ENCODE measurements around the gene PRLH.
"Not testable (repeated sequence)": the region's sequence is repeated elsewhere in the genome, so short reads cannot be mapped to it uniquely, and the experiment has no call there.

The PRLH gene

DNA sequence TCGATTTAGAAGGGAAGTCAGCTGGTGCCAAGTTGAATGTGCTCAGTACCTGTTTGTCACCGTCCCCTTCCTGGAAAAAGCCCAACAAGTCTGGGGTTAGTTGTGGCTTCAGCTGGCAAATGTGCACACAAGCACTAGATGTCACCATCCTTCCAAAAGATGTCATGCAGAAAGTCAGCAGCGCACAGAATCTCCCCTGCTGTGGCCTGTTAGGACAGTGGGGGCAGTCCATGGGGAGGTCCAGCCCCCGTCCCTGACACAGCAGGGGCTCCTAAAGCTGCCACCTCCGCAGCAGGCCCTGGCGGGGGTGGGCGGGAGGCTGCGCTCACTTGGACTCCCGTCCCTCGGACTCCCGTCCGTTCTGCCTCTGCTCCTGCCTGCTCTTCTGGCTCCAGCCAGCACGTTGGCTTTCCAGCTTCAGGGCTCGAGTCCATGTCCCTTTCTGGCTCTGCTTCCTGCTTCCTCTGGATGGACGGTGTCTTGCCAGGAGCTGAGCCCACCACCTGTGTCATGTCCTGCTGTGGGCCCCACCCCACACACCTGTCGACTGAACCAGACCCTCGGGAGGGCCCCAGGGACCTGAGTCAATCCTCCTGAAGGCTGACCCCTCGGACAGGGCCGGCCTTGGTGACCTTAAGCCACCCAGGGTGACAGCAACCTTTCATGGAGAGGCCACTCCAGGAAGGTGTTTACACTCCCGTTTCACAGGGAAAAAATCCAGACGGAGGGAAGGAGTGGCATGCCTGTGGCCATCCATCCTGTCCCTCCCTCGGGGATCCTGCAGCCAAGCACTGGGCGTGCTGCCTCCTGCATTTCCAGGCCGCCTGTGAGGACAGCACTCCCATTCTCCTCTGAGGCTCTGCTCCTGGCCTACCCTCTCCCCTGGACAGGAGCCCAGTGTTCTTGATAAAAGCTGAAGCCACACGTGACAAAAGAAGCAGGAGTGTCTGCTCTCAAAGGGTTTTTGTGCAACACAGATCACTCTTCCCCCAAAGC is 15.7 kb downstream of the PRLH start:
- DNase-seq (ENCODE audit: low spot score) = peak; percentile 71

DNA sequence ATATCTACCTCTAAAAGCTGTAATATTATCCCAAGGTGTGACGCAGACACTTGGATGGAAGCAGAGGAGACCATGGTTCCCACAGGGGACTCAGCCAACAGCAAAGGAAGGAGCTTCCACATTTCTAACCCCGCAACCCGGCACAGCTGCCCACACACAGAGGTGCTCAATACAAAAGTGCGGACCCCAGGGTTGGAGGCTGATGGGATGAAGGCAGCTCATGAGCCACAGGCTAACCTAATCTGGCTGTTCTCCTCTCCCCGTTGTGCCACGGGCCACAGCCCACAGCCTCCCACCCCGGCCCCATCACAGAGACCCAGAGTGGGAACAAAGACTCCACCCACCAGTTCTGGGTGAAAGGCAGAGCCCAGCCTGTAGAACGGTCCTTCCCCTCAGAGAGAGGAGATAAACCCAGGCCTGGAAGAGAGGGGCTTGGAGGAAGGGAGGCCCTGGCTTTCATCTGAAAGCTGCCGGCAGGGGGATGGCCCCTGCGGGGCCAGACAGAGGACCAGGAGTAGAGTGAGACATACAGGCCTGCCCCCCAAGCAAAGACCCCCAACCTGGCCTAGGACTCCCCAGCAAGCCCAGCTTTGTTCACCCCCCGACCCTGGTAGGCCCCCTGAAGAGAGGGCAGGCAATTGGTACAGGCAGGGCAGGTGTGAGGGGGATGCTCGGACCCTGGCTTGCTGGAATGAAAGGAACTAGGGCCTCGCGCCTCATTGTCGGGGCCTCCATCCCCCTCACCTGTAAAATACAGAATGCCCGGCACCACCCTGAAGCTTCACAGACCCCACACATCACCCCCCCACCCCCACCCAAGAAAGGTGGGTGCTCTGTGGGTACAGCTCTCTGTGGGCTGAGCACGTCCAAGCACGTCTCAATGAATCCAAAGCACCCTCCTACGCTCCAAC is 17.3 kb downstream of the PRLH start:
- DNase-seq (ENCODE audit: low spot score) = no peak

GRCh38 chr2:237585590-237586221 is 19.3 kb downstream of the PRLH start:
- no peak for DNase-seq (ENCODE audit: low spot score)

DNA sequence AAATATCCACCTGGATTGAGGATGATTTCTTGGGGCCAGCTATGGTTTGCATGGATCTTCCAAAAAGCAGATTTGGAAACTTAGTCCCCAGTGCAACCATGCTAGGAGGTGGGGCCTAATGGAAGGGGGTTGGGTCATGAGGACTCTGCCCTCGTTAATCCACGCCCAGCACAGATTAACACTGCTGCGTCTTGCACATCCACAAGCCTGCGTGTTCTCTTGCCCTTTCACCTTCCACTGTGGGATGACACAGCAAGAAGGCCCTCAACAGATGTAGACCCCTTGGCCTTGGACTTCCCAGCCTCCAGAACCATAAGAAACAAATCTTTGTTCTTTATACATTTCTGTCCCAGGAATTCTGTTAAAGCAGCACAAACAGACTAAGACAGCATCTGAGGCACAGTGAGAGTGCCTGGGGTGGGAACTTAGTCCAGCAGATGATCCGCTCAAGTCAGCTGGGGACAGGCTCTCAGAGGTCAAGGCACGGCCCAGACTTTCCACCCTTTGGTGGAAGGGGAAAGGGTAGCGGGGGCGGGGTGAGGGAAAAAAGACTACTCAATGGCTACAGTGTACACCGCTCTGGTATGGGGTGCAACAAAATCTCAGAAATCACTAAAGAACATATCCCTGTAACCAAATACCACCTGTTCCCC is 21.8 kb downstream of the PRLH start:
- DNase-seq (ENCODE audit: low spot score) = no peak

DNA sequence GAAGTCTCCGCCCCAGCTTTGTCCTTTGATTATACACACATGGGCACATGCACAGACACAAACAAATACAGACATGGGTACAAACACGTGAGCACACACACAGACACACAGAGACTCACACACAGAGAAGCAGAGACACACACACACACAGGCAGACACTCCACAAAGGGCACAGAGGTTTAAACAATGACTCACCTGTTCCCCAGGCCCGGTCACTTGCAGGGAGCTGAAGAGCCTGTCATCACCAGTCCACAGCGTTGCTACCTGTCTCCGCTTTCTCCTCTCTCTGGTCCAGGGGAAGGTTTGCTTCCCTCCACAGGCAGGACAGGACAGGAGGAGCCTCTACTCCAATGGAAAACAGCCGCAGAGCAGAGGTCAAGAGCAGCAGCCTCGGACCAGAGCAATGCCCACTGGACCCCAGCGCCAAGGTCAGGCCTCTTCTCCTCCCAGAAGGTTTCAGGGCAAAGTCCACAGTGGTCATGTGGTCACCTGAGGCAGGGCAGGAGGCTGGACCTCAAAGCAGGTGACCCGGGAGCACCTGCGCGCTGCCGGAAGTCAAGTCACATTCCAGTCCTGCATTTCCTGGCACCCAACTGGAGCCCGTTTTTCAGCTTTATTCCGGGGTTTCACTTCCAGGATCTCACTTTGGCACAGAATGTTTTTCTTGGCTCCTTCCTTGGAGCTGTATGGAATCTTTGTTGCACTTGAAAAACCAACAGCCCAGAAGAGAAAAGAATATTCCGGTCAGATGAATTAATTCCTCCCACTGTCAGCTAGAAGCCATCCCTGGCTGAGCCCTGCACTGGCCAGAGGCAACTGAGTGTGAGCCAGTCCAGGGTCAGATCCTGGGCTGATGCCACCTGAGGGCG is 24.1 kb downstream of the PRLH start, which contains the start of gene RAB17:
Gene RAB17 (minus strand): TSS at position 463 of the 869 bp plus-strand sequence. CDS start 4,580 bp downstream, outside the sequence.
- DNase-seq (ENCODE audit: low spot score) = no peak

GRCh38 chr2:237591141-237591881 is 24.9 kb downstream of the PRLH start:
- no peak for DNase-seq (ENCODE audit: low spot score)

GRCh38 chr2:237592425-237592980 is 26.1 kb downstream of the PRLH start:
- no peak for DNase-seq (ENCODE audit: low spot score)

GRCh38 chr2:237593036-237593435 is 26.7 kb downstream of the PRLH start:
- DNase-seq (ENCODE audit: low spot score) = no peak

DNA sequence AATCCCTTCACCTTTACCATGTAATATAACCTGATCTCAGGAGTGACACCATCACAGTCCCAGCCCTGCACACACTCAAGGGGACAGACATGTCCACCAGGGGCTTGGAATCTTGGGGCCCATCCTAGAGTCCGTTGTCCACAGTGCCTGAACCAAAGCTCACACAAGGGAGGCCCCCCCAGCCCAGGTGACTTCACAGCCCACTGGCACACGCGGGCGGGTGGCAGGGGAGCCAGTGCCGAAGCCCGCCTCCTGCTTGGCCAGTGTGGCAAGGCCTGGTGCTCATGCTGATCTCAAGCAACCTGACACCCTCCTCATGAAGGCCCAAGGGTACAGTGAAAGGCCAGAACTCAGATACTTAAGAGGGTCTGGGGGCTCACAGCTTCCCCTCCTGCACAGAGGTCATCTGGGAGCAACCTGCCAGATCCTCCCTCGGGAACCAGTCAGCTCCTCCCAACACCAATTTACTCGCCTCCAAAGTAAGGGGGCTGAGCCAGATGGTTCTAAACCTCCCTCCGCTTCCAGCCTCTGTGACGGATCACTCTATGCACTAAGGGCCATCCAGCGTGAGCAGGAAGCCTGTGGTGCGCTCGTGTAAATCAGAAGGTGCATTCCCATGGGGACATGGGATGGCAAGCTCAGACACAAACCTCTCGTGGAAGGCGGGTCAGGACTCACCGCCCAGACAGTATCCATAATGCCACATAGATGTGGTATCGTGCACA is 27.4 kb downstream of the PRLH start:
- peak; percentile 62 for DNase-seq (ENCODE audit: low spot score)

DNA sequence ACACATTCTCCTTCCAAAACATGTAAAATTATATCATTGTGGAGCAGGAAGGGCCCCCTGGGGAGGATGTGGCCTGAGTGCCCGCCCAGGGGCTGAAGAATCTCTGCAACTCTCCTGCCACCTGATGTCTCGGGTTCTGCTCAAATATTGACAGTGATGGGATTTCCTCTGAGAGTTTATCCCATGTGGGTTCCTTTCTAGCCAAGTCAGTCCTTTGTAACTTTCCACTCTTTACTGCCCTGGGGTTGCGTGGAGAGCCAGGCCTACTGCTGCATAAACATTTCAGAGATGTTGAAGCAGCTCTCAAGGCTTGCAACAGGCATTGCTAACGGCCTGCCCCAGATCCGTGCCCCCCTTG is 28.1 kb downstream of the PRLH start:
- no peak for DNase-seq (ENCODE audit: low spot score)

DNA sequence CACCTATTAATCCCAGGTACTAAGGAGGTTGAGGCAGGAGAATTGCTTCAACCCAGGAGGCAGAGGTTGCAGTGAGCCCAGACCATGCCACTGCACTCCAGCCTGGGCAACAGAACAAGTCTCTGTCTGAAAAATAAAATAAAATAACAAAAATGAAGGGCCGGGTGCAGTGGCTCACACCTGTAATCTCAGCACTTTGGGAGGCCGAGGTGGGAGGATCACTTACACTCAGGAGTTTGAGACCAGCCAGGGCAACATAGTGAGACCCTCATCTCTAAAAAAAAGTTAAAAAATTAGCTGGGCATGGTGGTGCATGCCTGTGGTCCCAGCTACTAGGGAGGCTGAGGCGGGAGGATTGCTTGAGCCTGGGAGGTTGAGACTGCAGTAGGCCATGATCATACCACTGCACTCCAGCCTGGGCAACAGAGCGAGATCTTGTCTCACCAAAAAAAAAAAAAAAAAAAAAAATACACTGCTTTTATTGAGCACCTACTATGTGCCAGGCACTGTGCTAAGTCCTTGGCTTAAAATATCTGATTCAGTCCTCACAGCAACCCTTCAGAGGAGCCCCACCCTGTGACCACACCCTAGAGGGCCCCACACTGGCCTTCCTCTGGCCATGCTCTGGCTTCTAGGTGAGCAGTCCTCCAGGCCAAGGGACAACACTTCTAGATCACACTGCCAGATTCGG is 29.6 kb downstream of the PRLH start:
- not testable (repeated sequence) for DNase-seq (ENCODE audit: low spot score)

GRCh38 chr2:237596520-237597195 is 30.3 kb downstream of the PRLH start:
- DNase-seq (ENCODE audit: low spot score) = no peak

DNA sequence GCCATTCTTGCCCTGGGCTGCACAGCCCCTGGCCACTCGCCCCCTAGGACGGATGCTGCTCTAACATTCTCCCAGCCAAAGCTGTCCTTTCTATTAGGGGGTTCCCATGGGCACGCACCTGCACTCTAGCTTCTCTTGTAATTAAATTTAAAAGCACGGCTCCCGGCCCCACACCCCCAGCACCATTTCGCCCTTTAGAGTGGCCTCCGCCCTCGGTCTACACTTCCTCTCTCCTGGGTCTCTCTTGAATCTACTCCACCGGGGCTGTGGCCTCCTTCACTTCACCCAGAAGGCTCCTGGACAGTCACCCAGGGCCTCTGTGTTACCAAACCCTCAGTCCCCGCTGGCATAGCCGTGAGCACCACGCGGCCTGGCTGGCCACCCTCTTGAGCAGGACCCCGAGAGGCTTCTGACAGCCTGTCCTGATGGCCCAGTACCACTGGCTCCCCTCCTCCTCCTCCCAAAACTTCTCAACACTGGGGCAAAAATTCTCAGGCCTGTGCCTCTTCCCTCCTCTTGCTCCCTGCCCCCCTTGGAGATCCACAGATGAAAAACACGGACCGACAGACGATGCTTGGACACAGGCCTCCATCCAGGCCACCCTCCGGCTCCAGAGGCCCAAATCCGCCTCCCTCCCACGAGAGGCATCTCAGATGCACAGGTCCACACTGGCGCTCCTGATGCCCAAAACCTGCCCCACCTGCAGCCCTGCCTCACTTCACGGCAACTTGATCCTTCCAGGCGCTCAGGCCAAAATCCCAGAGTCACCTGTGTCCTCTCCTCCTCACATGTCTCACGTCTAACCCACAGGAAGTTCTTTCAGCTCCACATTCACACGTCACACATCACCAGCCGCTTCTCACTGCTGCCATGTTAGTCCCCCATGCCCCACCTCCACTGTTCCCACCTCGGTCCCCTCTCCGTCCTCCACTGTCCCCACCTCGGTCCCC is 31.1 kb downstream of the PRLH start:
- DNase-seq (ENCODE audit: low spot score) = no peak

- no peak for DNase-seq (ENCODE audit: low spot score)
Observed at GRCh38 chr2:237598468-237599208, 32.3 kb downstream of the PRLH start.

DNA sequence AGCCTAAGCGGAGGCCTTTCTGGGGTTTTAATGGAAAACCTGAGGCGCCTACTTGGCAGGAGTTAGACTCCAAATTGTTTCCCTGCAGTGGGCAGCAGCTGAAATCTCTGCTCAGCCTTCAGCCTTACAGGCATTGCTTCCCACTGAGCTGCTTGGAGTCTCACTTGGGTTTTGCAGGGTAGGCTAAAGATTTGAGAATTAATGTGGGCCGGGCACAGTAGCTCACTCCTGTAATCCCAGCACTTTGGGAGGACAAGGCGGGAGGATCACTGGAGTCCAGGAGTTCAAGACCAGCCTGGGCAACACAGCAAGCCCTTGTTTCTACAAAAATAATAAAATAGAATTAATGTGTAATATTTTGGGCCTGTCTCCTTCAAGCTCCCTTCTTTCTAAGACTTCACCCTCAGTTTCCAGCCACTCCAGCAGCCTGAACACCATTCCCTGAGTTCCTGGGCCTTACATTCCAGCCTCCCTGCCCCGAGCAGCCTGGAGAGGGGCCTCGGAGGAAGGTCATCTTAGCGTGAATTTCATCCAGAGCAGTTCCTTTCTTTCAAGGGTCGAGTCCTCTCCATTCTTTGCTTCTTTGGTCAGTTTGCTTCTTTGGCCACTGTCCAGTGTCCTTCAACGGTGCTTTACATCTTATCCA is 33.2 kb downstream of the PRLH start:
- DNase-seq (ENCODE audit: low spot score) = no peak
